Mesenchymal stem cell (in vitro differentiated cells and primary cell): ENCODE data around the gene ABCG1.

Experiments used
- DNase-seq: peaks from one replicate; pipeline ENCODE4 v3.0.0-alpha.2; 2013
- H2AFZ ChIP-seq: one replicate; pipeline ENCODE4 v1.6.1; 2013; ENCODE audit warnings: low read depth, mild to moderate bottlenecking, control low read depth, inconsistent platforms, low read length, moderate library complexity
- H2AK5ac ChIP-seq: 2 replicates; pipeline ENCODE4 v1.6.1; 2013; ENCODE audit warnings: low read length, moderate library complexity, mild to moderate bottlenecking, inconsistent platforms; ENCODE audit not compliant: severe bottlenecking
- H2BK120ac ChIP-seq: one replicate; pipeline ENCODE4 v1.6.1; 2013; ENCODE audit warnings: low read depth, mild to moderate bottlenecking, inconsistent platforms, low read length, moderate library complexity
- H2BK12ac ChIP-seq, 2 experiments: one replicate each; pipeline ENCODE4 v1.6.1; 2013; ENCODE audit warnings: inconsistent platforms in 2 of 2, low read length in 2 of 2, mild to moderate bottlenecking in 2 of 2, moderate library complexity in 2 of 2, control low read depth in 1 of 2
- H2BK15ac ChIP-seq: one replicate; pipeline ENCODE4 v1.6.1; 2013; ENCODE audit warnings: mild to moderate bottlenecking, low read depth, inconsistent platforms; ENCODE audit not compliant: poor library complexity, severe bottlenecking
- H2BK5ac ChIP-seq: 2 replicates; pipeline ENCODE4 v1.6.1; 2013; ENCODE audit warnings: low read depth, mild to moderate bottlenecking, low read length, control low read depth, inconsistent platforms; ENCODE audit not compliant: poor library complexity, severe bottlenecking
- H3K14ac ChIP-seq, 2 experiments: one replicate each; pipeline ENCODE4 v1.6.1; 2013; ENCODE audit warnings: inconsistent platforms in 2 of 2, low read length in 2 of 2, control low read depth in 1 of 2, mild to moderate bottlenecking in 1 of 2, moderate library complexity in 1 of 2
- H3K18ac ChIP-seq, 2 experiments: one replicate each; pipeline ENCODE4 v1.6.1; 2013; ENCODE audit warnings: inconsistent platforms in 2 of 2, low read length in 2 of 2, control low read depth in 1 of 2, low read depth in 1 of 2, mild to moderate bottlenecking in 1 of 2
- H3K23ac ChIP-seq, 2 experiments: one replicate each; pipeline ENCODE4 v1.6.1; 2013; ENCODE audit warnings: inconsistent platforms in 2 of 2, low read length in 2 of 2, mild to moderate bottlenecking in 2 of 2, moderate library complexity in 2 of 2, control low read depth in 1 of 2
- H3K27ac ChIP-seq: 2 replicates; pipeline ENCODE4 v1.5.1; 2013; ENCODE audit warnings: mild to moderate bottlenecking, moderate library complexity, low read length, control low read depth, inconsistent platforms; ENCODE audit not compliant: poor library complexity, severe bottlenecking
- H3K27me3 ChIP-seq, 2 experiments: 2 replicates each; pipeline versions ENCODE4 v1.6.1 to v1.7.0; 2013; ENCODE audit warnings: low read length in 2 of 2, mild to moderate bottlenecking in 2 of 2, moderate library complexity in 2 of 2, control low read depth in 1 of 2, inconsistent platforms in 1 of 2; ENCODE audit not compliant: control insufficient read depth in 1 of 2, insufficient read depth in 1 of 2
- H3K36me3 ChIP-seq, 2 experiments: 2 replicates each; pipeline versions ENCODE4 v1.6.1 to v1.7.0; 2013; ENCODE audit warnings: low read length in 2 of 2, control low read depth in 1 of 2, inconsistent platforms in 1 of 2, low read depth in 1 of 2, mild to moderate bottlenecking in 1 of 2; ENCODE audit not compliant: insufficient read depth in 2 of 2, control insufficient read depth in 1 of 2
- H3K4ac ChIP-seq, 2 experiments: one replicate each; pipeline ENCODE4 v1.6.1; 2013; ENCODE audit warnings: inconsistent platforms in 2 of 2, low read length in 2 of 2, mild to moderate bottlenecking in 2 of 2, moderate library complexity in 2 of 2, control low read depth in 1 of 2, low read depth in 1 of 2
- H3K4me1 ChIP-seq: 2 replicates; pipeline ENCODE4 v1.6.1; 2013; ENCODE audit warnings: low read depth, low read length, control low read depth; ENCODE audit not compliant: control insufficient read depth, insufficient read depth
- H3K4me2 ChIP-seq: 2 replicates; pipeline ENCODE4 v1.6.1; 2013; ENCODE audit warnings: low read length, mild to moderate bottlenecking, inconsistent platforms; ENCODE audit not compliant: poor library complexity, severe bottlenecking
- H3K4me3 ChIP-seq, 2 experiments: 2 replicates each; pipeline versions ENCODE4 v1.5.1 to v1.7.0; 2013; ENCODE audit warnings: low read length in 2 of 2, mild to moderate bottlenecking in 2 of 2, control low read depth in 1 of 2, low read depth in 1 of 2; ENCODE audit not compliant: insufficient read depth in 1 of 2
- H3K79me1 ChIP-seq: replicated peaks from 2 replicates; pipeline ENCODE4 v1.6.1; 2013; ENCODE audit warnings: mild to moderate bottlenecking, control low read depth, low read length, inconsistent platforms; ENCODE audit not compliant: poor library complexity, severe bottlenecking
- H3K9ac ChIP-seq: 2 replicates; pipeline ENCODE4 v1.7.0; 2013; ENCODE audit warnings: mild to moderate bottlenecking, low read length, moderate library complexity
- H3K9me3 ChIP-seq: 2 replicates; pipeline ENCODE4 v1.7.0; 2013; ENCODE audit warnings: mild to moderate bottlenecking, low read length; ENCODE audit not compliant: control insufficient read depth
- H4K8ac ChIP-seq: one replicate; pipeline ENCODE4 v1.6.1; 2013; ENCODE audit warnings: inconsistent platforms, mild to moderate bottlenecking, low read length, moderate library complexity
- H4K91ac ChIP-seq: one replicate; pipeline ENCODE4 v1.6.1; 2013; ENCODE audit warnings: mild to moderate bottlenecking, low read length, inconsistent platforms
- WGBS: methylation state at CpG from one replicate; pipeline ENCODE4 v1.1.7; 2013; ENCODE audit warnings: mixed read lengths; 5-methylcytosine and 5-hydroxymethylcytosine counted together

Gene ABCG1

DNA sequence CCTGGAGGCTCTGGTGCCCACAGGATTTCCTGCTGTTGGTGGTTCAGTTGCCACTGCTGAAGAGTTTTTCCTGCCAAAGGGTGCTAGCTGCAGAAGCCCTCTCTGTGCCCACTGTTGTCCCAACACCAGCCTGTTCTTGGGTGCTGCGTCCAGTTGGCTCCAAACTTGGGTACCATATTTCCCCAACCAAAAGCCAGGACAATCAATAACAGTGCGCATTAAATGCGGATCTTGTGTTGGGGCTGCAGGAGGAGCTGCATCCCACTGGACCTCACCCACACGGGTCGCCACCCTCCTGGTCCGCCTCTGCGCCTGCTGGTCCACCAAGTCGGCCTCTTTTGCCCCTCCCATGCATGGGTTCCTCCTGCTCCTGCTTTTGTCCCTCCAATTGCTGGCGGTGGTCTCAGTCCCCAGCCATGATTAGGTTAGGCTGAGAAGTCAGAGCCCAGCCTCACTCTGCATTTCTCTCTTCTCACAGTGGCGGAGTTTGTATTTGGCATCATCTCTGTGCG lies 9.8 kb downstream of the ABCG1 start:
- H4K8ac ChIP-seq = no peak overlapping the region
- no peak overlapping the region for H2BK15ac ChIP-seq
- no peaks in the 10 kb centered on the region for H3K9me3 ChIP-seq
- H3K79me1 ChIP-seq = no peaks in the 10 kb centered on the region
- H2AFZ ChIP-seq = no peak overlapping the region
- 94% methylated on average over 11 of the region's 11 CpGs for WGBS
- peak overlapping the region; percentile 25 for H4K91ac ChIP-seq
- no peak overlapping the region for H3K23ac ChIP-seq
- H3K4me1 ChIP-seq = peaks cover 9% of the 10 kb centered on the region
- no peak overlapping the region for H3K4ac ChIP-seq
- H3K9ac ChIP-seq = no peak overlapping the region
- H2BK5ac ChIP-seq = no peak overlapping the region
- peak overlapping the region in 1 of 2 experiments; percentile 19 for H3K14ac ChIP-seq
- H2BK120ac ChIP-seq = no peak overlapping the region
- H3K36me3 ChIP-seq = no peaks in the 10 kb centered on the region
- H3K27ac ChIP-seq = no peak overlapping the region
- peaks cover 39 to 80% of the 10 kb centered on the region in 2 experiments for H3K27me3 ChIP-seq
- no peak overlapping the region for H2AK5ac ChIP-seq
- no peak overlapping the region for H3K4me2 ChIP-seq
- peak overlapping the region in 1 of 2 experiments; percentile 18 for H2BK12ac ChIP-seq
- H3K4me3 ChIP-seq = peak overlapping the region in 1 of 2 experiments; percentile 38
- peak overlapping the region; percentile 13 to 31 for H3K18ac ChIP-seq
- DNase-seq = no peak

- Histone ChIP-seq H4K91ac (no peak overlapping the region), H3K4ac (no peak overlapping the region), H2BK120ac (no peak overlapping the region), H3K4me1 (peaks cover 14% of the 10 kb centered on the region), H3K18ac (no peak overlapping the region), H3K79me1 (no peaks in the 10 kb centered on the region), H3K27me3 (peaks cover 31 to 78% of the 10 kb centered on the region in 2 experiments), H3K9me3 (no peaks in the 10 kb centered on the region), H3K4me2 (no peak overlapping the region), H3K27ac (no peak overlapping the region), H4K8ac (no peak overlapping the region), H2BK12ac (no peak overlapping the region), H2AK5ac (no peak overlapping the region), H3K9ac (no peak overlapping the region), H2BK15ac (no peak overlapping the region), H3K4me3 (no peak overlapping the region), H2AFZ (no peak overlapping the region), H3K36me3 (no peaks in the 10 kb centered on the region), H2BK5ac (no peak overlapping the region), H3K23ac (no peak overlapping the region), H3K14ac (no peak overlapping the region)
- WGBS = 95% methylated on average over 7 of the region's 7 CpGs
- no peak for DNase-seq
These were observed 10.7 kb downstream of the ABCG1 start for GRCh38 chr21:42229676-42230075.

- no peak overlapping the region for H2BK5ac ChIP-seq
- H3K36me3 ChIP-seq = no peaks in the 10 kb centered on the region
- H2BK15ac ChIP-seq = no peak overlapping the region
- no peak overlapping the region for H4K91ac ChIP-seq
- H2BK120ac ChIP-seq = no peak overlapping the region
- H3K4me2 ChIP-seq = no peak overlapping the region
- H3K9ac ChIP-seq = no peak overlapping the region
- no peak overlapping the region for H2AK5ac ChIP-seq
- no peak overlapping the region for H4K8ac ChIP-seq
- peaks cover 31 to 81% of the 10 kb centered on the region in 2 experiments for H3K27me3 ChIP-seq
- no peak overlapping the region for H2AFZ ChIP-seq
- 78% methylated on average over 4 of the region's 4 CpGs for WGBS
- H3K14ac ChIP-seq = no peak overlapping the region
- no peak overlapping the region for H3K23ac ChIP-seq
- no peak overlapping the region for H3K18ac ChIP-seq
- H3K9me3 ChIP-seq = no peaks in the 10 kb centered on the region
- H3K4me1 ChIP-seq = peaks cover 19% of the 10 kb centered on the region
- no peak overlapping the region for H3K27ac ChIP-seq
- H3K79me1 ChIP-seq = no peaks in the 10 kb centered on the region
- no peak for DNase-seq
- no peak overlapping the region for H3K4me3 ChIP-seq
- H2BK12ac ChIP-seq = no peak overlapping the region
- H3K4ac ChIP-seq = no peak overlapping the region
These were observed 11.2 kb downstream of the ABCG1 start for GRCh38 chr21:42230178-42230577.

- no peak overlapping the region for H3K4me2 ChIP-seq
- no peak overlapping the region for H3K14ac ChIP-seq
- no peak for DNase-seq
- H3K4ac ChIP-seq = no peak overlapping the region
- H3K79me1 ChIP-seq = no peaks in the 10 kb centered on the region
- H3K4me3 ChIP-seq = no peak overlapping the region
- H2BK12ac ChIP-seq = no peak overlapping the region
- H3K23ac ChIP-seq = no peak overlapping the region
- no peak overlapping the region for H2AFZ ChIP-seq
- peaks cover 19% of the 10 kb centered on the region for H3K4me1 ChIP-seq
- peaks cover 31 to 83% of the 10 kb centered on the region in 2 experiments for H3K27me3 ChIP-seq
- no peak overlapping the region for H2BK15ac ChIP-seq
- no peak overlapping the region for H3K27ac ChIP-seq
- no peak overlapping the region for H4K8ac ChIP-seq
- 82% methylated on average over 13 of the region's 13 CpGs for WGBS
- H3K9ac ChIP-seq = no peak overlapping the region
- H3K9me3 ChIP-seq = no peaks in the 10 kb centered on the region
- no peak overlapping the region for H2AK5ac ChIP-seq
- no peak overlapping the region for H2BK120ac ChIP-seq
- H4K91ac ChIP-seq = no peak overlapping the region
- H2BK5ac ChIP-seq = no peak overlapping the region
- no peaks in the 10 kb centered on the region for H3K36me3 ChIP-seq
- no peak overlapping the region for H3K18ac ChIP-seq
These were observed 11.7 kb downstream of the ABCG1 start for GRCh38 chr21:42230636-42231035.
